HG02884 (cell line): ENCODE data around the gene HPX.

Experiments used
- ATAC-seq: cut with Tn5 transposase; IDR thresholded peaks from one replicate; pipeline ENCODE4 v1.9.1; 2021; ENCODE audit warnings: mild to moderate bottlenecking, moderate library complexity; ENCODE audit not compliant: unreplicated experiment

HPX gene

DNA sequence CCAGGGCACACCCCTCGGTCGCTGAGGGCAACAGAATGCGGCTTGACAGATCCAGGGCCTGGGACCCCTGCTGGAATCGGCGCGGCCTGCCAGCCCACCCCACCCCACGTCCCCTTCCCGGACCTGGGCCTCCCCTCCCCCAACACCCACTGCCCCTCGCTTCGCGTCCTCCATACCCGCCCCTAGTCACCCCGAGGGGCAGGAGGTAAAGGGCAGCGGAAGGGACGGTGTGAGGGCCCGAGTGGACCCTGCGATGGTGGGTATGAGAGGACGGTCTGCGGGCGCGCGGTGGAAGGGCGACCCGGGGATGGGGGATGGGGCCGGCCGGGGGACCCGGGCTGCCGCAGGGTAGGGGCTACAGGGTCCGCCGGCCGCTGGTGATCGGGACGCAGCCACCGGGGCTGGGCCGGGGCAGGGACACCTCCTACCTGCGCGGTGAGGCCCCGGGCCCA is 22.2 kb downstream of the HPX start:
- ATAC-seq: no peak

DNA sequence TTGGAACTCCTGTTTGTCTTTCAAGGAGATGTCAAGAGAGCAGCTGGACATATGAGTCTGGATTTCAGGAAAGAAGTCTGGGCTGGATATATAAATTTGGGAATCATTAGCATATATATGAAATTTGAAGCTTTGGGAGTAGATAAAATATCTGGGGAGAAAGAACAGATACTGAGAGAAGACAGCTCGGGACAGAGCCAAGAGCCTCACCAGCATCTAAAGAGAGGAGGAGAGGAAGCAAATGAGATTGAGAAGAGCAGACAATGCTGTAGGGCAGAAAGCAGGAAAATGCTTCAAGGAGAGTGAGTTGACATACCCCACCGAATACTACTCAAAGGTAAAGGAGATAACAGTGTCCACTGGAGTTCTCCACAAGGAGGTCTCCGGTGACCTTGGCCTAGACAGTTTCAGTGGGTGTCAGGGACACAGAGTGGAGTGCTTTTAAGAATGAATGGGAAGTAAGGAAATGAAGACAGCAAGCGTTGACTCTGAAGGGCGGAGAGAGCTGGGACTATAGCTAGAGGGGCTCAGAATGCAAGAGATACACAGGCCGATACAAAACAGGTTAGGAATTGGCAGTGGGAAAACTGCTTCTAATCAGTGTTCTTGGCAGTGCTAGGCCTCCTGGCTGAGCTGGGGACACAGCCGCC is 22.8 kb downstream of the HPX start:
- ATAC-seq: no peak

DNA sequence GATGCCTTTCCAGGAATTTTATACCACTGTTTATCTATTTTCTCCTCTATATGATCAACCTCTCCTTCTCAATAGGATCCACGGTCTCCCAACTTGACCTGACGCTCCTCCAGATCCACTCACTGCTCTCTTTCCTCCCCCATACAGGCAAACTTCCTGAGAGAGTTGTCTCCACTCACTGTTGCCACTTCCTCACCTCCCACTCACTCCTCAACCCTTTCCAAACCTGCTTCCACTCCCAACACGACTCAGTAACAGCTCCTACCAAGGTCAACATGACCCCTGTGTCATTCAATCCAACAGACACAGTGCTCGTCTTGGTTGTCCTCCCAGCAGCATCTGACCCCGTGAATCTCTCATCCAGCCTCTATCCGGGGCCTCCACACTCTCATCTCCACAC is 25.0 kb downstream of the HPX start:
- ATAC-seq: no peak

DNA sequence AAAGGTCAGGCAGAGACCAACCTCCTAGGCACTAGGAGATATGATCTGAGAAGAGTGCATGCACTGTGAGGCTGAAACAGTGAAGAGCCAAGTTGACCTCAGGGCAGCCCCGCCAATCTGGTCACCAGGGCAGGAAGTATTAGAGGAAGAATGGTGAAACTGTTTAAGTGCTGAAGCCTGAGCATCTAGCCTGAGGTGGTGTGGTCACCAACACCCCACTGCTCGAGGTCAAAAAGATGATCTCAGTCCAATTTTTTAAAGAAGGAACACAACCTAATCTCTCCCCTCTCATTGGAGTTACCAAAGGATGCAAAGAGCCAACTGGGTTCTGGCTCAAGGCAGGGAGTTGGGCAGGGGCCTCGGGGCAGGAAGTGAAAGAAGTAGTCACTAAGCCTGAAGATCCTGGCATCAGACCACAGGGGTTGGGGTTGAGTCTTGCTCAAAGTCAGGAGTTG is 25.9 kb downstream of the HPX start:
- ATAC-seq: no peak

DNA sequence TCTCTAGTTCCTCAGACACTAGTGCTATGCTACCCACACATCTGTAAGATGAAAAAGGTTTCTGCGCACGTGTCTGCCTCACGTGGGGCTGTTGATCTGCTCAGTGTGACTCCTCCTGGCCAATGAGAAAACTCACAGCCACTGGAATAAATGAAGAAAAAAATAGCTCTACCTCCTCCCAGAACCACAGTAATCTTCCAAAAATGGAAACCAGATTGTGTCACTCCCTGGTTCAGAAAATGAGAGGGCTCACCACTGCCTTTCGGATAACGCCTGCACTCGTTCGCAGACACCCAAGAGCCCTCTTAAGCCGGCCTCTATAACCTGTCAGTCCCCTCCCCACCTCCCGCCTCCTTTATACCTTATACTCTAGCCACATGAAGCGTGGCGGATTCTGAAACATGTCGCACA is 27.0 kb downstream of the HPX start:
- no peak for ATAC-seq

DNA sequence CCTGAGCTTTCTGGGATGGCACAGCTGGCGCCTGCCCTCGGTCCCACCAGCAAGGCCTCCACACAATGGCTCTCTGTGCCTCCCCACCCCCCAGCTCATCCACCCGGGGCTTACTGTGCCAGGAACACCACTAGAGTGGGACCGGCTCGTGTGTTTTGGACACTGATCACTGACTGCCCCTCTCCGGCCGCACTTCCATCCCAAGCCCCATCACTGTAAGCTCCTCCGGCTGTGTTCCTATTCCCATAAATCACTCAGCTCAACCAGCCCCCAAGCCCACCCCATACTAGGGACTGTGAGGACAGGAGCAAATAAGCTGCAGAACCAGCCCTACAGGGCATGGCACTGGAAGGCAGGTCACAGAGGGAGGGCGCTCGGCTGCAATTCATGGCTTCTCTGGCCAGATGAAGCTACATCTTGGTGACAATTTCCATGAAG is 29.2 kb downstream of the HPX start:
- no peak for ATAC-seq

DNA sequence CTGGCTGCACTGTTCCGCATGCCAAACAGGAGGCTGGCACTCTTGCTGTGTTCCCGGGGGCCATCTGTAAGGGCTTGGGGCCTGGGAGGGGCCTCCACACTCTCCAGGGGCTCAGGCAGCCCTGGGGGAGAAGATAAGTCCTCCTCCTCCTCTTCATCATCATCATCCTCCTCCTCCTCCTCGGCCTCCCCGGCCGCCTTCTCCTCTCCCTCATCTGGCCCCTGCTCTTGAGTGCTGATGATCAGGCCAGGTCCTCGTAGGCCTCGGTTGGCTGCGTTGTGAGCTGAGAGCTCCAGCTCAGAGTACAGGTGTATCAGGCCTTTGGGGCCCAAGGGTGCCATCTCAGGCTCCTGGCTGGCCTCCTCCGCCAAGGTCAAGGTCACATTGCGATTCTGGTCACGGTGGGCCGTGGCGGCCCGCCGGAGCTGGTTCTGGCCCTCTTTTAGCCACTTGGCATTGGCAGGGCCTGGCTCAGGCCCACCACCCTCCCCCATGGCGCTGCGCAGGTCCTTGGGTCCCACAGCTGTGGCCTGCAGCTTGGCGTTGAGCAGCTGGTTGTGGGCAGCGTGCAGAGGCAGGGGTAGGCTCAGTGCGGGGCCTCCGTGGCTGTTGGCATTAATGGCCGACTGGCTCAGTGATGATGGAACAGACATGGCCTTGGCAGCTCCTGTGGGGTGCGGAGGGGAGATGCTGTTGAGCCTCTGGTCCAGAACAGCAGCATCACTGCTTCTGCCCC is 29.9 kb downstream of the HPX start:
- ATAC-seq: no peak

DNA sequence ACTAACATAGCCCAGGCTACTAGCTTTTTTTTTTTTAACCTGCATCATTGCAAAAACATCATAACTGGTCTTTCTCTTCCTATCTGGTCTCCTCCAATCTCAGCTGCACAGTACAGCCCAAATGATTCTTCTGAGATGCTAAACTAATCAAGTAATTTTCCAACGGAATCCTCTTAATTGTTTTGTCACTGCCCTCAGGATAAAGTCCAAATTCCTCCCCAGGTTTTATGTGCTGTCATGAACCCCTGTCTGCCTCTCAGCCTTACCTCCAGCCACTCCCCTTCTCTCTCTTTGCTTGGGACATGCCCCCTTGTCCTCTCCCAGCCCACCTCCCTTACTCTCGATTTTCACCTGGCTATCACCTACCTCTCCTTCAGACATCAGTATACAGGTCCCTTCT is 34.4 kb downstream of the HPX start:
- no peak for ATAC-seq

DNA sequence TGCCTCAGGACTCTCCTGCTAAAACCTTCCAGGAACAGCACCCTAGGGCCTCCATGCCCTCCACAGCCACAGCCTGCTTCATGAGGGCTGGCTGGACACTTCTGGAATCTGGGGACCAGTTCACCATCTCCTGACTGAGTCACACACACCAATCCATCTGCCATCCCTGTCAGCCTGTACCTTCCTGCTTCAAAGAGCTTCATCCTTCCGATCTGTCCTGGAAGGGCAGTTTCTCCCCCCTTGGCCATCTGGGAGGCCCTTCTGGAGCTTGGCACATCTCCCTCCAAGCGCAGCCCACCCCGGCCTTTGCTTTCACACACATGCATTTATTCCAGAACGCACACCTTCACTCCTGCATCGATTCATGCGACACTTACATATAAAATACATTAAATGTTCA is 34.9 kb downstream of the HPX start:
- ATAC-seq: no peak

DNA sequence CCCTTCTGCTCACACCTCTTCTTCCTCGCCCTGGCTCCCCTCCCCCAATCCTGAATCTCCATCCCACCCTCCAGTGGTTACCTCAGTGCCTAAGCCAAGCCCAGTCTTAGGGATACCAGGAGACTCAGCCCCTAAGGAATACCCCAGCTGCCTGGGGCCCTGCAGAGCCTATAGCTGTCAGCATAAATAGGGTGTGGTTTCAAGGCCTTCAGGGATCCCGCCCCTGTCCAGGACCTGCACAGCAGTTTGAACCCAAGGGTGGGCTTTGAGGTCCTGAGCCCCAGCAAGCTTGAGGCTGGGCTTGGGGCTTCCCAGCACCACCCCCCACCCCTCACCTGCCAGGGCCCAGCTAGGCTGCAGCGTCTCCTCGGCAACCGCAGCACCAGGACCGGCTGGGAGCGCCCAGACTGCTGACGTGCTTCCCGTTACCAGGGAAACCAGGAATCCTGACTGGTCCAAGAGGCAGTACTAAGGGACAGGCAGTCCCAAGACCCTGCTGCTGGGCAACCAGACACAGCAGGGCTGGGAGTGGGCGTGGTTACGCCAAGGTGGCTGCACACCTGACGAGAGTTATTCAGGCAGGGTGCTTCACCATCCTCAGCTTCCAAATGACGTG is 35.6 kb downstream of the HPX start:
- ATAC-seq: no peak

DNA sequence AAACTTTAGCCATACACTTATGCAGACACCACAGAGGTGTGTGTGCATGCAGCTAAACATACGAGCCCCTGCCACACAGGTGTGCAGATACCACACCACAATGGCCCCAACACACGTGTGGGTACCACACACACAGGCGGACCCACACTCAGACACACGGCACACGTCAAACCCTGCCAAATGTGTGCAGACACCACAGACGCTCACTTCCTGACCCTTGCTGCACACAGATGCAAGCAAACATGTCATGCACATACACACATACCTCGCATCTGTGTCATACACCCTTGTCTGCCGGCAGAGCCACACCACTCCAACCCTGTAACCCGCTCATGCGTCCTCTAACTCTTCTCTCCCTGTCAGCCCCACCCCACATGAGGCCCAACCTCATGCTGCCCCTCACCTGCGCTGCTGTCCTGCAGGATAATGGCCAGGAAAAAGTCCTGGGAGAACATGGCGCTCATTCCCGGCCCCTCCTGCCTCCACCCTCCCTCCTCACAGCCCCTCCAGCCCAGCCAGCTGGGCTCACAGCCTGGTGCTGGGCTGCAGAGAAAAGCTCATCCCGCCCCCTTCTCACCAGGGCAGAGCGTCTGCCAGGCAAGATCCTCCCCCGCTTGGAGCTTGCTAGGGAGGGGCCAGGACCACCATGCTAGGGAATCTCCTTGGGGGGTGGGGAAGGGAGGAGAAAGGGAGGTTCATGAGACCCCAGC is 36.3 kb downstream of the HPX start:
- ATAC-seq: no peak

DNA sequence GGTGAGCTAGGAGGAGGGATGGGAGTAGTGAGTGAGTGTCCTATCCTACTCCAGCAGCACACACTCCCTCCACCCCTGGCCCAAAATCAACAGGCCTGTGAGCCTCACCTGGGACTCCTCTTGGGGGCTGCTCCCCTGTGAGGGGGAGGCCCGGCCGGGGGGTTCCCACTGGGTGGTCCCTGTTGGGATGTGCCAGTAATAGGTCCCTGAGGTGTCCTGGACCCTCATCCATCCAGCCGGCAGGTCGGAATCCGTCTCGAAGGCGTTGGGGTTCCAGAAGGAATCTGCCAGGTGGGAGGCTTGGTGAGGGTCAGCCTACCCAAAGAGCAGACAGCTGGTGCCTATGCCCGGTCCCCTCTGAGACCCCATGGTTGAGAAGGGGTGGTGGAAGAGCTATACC is 37.2 kb downstream of the HPX start:
- ATAC-seq: no peak

DNA sequence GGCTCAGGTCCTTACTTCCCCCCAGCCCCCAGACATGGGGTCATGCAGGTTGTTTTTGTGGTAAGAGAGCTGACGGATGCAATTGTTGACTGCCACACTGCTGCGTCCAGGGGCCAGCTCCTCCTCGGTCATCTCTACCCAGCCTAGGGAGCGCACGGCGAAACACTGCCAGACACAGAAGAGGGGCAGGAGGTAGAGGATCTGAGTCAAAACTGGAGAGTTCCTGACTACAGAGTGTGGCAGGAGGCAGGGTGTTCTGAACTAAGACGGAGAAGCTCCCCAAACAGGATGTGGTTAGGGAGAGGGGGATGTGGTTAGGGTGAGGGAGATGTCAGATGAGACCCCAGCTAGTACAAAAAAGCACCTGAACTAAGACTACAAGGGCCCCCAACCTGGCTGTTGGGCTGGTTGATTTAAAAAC is 38.2 kb downstream of the HPX start:
- ATAC-seq: peak; percentile 98

DNA sequence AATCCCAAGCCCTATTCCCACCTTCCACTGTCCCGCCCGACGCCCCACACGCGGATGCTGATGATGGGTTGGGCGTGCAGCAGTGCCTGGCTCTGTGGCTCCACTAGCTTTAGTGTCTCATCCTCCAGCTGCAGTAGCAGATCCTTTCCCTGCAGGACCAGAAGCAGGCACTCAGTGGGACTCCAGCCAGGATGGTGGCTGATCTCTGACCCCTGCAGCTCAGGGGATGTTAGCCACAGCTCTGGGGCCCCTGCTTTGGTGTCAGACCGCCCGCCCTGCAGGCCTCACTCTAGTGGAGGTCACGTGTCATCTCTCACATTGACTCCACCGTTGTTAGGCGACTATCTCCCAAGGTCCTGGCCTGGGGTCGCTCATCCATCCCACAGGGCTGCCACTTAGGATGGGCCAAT is 38.7 kb downstream of the HPX start:
- ATAC-seq: peak; percentile 36

DNA sequence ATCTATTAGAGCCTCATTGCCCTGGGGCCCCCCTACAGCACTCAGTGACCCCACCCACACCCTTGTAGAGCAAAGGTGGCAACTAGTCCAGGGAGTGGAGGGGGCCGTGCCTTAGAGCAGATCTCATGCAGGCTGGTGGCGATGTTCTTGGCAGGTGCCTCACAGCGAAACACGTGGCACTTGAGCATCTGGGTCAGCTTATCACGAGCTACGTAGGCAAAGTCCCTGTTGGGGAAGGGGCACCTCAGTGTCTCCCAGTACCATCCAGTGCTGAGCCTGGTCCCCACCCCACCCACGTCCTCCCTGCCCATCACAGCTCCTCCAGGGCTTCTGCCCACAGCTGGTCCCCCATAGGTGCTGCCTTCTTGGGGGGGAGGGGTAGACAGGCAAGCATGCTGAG is 39.3 kb downstream of the HPX start:
- ATAC-seq: no peak

DNA sequence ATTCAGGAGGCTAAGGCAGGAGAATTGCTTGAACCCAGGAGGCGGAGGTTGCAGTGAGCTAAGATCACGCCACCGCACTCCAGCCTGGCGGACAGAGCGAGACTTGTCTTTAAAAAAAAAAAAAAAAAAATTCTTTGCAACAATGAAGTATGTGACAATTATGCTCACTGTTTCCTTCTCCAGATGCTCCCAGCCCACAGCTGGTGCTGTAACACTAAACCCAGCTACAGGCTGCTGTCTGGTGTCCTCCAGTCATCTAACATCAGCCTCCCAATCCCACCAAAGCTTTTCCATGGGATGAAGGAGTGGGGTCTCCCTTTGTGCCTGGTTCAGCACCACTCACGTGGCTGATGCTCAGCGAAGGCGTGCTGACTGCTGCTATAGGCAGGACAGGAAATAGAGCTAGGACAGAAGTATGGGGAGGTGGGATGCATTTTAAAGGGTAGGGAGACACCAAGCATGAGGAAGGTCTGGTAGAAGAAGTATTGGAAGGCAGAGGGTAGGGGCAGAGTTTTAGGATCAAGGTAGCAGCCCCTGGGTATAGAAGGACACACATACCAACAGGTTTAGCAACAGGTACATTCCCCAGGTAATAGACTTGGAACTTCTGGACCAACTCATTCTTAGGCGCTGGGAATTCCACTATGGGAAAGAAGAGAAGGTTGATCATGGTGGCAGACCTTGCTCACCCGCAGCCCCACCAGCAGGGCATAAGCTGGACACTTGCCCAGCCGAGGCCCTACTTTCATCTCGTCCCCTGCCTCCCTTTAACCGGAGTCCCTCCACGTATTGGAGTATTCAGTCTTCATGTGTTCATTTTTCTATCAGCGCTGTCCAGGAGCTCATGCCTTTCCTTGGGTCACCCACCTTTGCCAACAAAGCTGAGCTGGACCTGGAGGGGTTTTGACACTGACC is 40.1 kb downstream of the HPX start:
- ATAC-seq: no peak

DNA sequence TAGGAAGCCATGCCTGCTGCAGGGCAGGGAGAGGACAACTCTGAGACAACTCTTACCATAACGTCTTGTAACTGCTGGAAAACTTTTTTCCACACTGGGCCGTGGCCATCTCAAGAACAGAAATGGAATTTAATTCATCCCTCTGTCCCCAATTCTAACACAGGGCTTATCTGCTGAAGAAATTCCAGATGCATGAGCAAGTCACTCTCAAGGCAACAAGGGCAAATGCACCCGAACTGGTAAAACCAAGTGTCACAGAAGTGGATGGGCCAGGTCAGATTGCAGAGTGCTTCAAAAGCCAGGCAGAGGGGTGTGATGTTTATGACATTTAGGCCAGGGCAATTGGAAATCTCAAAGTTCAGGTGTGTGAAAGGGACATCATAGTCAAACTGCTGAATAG is 43.2 kb downstream of the HPX start:
- ATAC-seq: no peak

DNA sequence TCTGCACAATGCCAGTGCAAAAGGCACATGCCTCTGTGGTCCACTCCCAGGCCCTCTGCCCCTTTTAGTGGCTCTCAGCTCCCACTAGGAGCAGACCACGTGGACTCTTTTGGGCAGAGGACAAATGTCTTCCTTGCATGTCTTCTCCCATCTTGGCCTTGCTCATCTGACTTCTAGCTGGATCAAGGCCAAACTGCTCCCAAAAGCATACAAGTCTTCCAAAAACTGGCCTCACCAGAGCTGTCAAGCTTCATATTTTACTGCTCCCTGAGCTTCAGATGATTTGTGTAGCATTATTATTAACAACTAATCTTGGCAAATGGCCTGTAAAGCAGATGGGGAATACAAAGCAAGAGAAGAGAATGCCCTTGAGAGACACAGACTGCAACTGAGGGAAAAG is 43.6 kb downstream of the HPX start:
- no peak for ATAC-seq

DNA sequence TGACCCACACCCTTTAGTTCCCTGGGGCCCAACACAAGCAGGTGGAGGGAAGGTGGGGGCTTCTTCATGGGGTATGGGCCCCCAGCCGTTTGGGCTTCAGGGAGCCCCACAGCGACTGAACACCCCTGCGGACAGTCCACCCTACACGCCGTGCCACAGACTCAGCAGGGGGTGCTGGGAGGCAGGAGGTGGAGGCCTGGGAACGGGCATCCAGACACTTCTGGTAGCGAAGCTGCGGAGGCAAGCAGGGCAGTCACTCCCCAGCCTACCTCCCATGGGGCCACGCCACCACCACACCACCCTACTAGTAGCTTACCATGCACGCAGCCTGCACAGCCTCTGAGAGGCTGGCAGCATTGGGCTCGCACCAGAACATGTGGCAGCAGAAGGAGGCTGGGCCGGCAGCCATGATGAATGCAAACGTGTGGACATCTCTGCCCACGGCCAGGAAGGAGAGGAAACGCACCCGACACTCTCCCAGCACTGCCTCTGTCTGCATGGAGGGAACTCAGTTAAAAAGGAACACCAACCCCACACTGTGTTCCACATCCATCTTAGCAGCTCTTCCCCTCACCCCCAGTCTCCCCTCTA is 45.2 kb downstream of the HPX start:
- ATAC-seq: no peak
